ENCODE measurements around the gene EPB41L4A.

Gene EPB41L4A

DNA sequence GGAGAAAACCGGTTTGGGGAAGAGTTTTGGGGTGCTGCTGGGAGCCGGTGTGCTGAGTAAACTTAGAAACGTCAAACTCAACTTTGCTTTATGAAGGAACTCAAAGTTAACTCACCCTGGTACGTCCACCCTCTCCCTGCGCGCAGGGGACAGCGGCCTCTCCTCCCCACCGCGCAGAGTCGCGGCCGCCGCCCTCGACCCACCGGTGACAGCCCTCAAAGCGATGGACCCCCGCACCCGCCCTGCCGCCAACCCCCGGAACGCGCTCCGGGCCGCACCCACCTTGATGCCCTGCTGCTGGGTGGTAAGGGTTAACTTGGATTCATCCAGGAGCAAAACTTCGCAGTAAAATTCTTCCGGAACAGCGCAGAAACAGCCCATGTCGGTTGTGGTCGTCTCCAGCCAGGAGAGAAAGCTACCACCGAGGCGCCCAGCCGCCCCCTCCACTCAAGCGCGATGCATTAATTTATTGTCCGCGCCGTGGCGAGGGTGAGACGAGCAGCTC lies 366 bp downstream of the EPB41L4A start:
- H3K27me3 ChIP-seq (ENCODE audit: low read depth, low read length) = no peaks in the 10 kb centered on the region
- peak overlapping the region; percentile 74 for H3K27ac ChIP-seq (ENCODE audit: low read length)

DNA sequence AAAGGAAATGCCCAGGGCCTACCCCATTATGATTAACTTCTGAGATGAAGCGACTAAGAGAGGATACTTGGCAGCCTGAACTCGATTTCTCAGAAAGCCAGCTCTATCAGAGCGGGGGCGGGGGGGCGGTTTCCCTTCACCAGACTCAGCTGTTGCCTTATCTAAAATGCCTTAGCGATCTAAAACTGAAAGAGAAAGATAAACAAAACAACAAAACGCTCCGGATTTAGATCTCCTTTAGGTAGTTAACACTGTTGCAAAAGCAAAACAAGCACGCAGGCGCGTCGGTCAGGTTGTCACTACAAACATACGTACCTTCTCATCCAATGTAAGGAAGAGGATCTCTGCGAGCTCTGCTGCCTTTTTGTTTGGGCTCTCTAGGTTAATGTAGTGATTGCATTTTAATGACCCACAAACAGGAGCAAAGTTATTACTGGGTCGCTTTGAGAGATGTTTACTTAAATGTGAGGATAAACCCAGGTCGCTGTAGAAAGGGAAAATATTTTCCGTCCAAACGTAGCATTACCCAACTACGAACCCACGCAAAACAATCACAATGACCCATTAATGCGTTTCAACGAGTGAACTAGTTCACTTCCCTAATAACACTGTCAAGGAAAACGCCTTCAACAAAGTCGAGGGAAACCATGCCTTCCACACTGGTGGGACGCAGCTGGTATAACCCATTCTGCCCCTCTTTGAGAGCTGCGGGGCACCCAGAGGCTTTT lies 982 bp downstream of the EPB41L4A start:
- no peaks in the 10 kb centered on the region for H3K9me3 ChIP-seq (ENCODE audit: control insufficient read depth in 1 of 2, low read length in 2 of 2)
- no peaks in the 10 kb centered on the region for H3K36me3 ChIP-seq (ENCODE audit: control insufficient read depth in 1 of 2, insufficient read depth in 2 of 2, low read length in 2 of 2)
- H3K4me1 ChIP-seq (ENCODE audit: control insufficient read depth in 1 of 2, insufficient read depth in 2 of 2, low read length in 2 of 2) = peaks cover 0 to 9% of the 10 kb centered on the region in 2 donors
- no peaks in the 10 kb centered on the region for H3K27me3 ChIP-seq (ENCODE audit: low read depth, low read length)
- peak overlapping the region; percentile 84 to 89 for H3K4me3 ChIP-seq (ENCODE audit: low read depth in 1 of 2, low read length in 2 of 2)
- H3K27ac ChIP-seq (ENCODE audit: low read length) = peak overlapping the region; percentile 74

More for the DNA sequence above, 366 bp downstream of the EPB41L4A start:
- Histone ChIP-seq H3K36me3 (ENCODE audit: control insufficient read depth in 1 of 2, insufficient read depth in 2 of 2, low read length in 2 of 2) (no peaks in the 10 kb centered on the region), H3K4me3 (ENCODE audit: low read depth in 1 of 2, low read length in 2 of 2) (peak overlapping the region; percentile 84 to 89), H3K9me3 (ENCODE audit: control insufficient read depth in 1 of 2, low read length in 2 of 2) (no peaks in the 10 kb centered on the region), H3K4me1 (ENCODE audit: control insufficient read depth in 1 of 2, insufficient read depth in 2 of 2, low read length in 2 of 2) (peaks cover 0 to 9% of the 10 kb centered on the region in 2 donors)

DNA sequence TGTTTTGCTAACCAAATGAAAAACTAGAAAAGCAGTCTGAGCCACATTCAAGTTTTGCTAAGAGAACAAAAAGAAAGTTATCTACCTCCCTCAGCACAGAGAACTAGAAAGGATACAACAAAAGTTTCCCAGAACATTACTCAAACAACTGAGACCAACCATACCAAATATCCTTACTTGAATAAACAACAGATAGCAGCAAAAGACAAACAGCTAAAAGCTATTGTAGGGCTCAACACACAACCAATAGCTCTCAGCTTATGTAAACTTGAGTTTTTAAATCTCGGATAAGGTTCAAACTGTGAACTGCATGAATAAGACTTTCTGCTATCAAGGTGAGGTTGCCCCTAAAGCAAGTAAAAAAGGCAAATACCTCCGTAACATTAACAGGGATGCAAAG lies 3.5 kb downstream of the EPB41L4A start:
- Histone ChIP-seq H3K4me1 (ENCODE audit: control insufficient read depth in 1 of 2, insufficient read depth in 2 of 2, low read length in 2 of 2) (peaks cover 0 to 9% of the 10 kb centered on the region in 2 donors), H3K27me3 (ENCODE audit: low read depth, low read length) (no peaks in the 10 kb centered on the region), H3K27ac (ENCODE audit: low read length) (no peak overlapping the region), H3K36me3 (ENCODE audit: control insufficient read depth in 1 of 2, insufficient read depth in 2 of 2, low read length in 2 of 2) (no peaks in the 10 kb centered on the region), H3K9me3 (ENCODE audit: control insufficient read depth in 1 of 2, low read length in 2 of 2) (no peaks in the 10 kb centered on the region), H3K4me3 (ENCODE audit: low read depth in 1 of 2, low read length in 2 of 2) (no peak overlapping the region)

DNA sequence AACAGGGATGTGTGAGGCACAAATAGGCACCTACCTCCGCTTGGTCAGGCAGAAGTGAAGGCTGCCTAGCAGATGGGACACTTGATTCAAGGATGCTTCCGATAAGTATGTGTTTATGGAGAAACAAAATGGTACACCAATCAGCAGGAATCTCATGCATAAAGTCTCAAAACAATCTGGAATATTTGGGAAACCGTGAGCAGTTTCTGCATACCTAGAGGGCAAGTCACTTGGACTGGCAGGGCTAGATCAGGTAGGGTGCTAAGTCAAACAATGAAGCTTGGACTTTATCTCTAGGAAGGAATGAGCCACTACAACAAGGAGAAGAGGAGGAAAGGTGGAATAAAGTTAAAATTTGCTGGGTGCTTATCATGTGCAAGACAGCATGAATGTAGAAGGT lies 5.5 kb downstream of the EPB41L4A start:
- no peaks in the 10 kb centered on the region for H3K27me3 ChIP-seq (ENCODE audit: low read depth, low read length)
- no peak overlapping the region for H3K27ac ChIP-seq (ENCODE audit: low read length)
- peaks cover 0 to 3% of the 10 kb centered on the region in 2 donors for H3K4me1 ChIP-seq (ENCODE audit: control insufficient read depth in 1 of 2, insufficient read depth in 2 of 2, low read length in 2 of 2)
- no peaks in the 10 kb centered on the region for H3K9me3 ChIP-seq (ENCODE audit: control insufficient read depth in 1 of 2, low read length in 2 of 2)
- no peak overlapping the region for H3K4me3 ChIP-seq (ENCODE audit: low read depth in 1 of 2, low read length in 2 of 2)
- no peaks in the 10 kb centered on the region for H3K36me3 ChIP-seq (ENCODE audit: control insufficient read depth in 1 of 2, insufficient read depth in 2 of 2, low read length in 2 of 2)

DNA sequence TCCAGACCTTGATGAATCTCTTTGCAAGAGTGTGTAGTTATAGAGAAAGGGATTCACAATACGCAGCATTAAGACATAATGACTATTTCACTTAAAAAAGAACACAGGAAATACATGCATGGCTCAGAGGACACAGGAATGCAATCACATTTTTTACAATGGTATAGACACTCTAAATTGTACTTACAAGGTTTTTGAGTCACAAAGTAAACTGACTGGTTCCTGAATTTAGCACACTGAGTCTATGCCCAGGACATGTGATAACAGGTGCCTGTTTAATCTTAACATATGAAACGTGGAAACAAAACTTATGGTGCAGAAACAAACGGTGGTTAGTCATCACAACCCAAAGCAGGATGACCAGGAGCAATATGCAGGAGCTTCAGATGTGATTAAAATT lies 6.7 kb downstream of the EPB41L4A start:
- H3K27me3 ChIP-seq (ENCODE audit: low read depth, low read length) = no peaks in the 10 kb centered on the region
- no peak overlapping the region for H3K4me3 ChIP-seq (ENCODE audit: low read depth in 1 of 2, low read length in 2 of 2)
- H3K27ac ChIP-seq (ENCODE audit: low read length) = no peak overlapping the region
- no peaks in the 10 kb centered on the region for H3K4me1 ChIP-seq (ENCODE audit: control insufficient read depth in 1 of 2, insufficient read depth in 2 of 2, low read length in 2 of 2)
- no peaks in the 10 kb centered on the region for H3K36me3 ChIP-seq (ENCODE audit: control insufficient read depth in 1 of 2, insufficient read depth in 2 of 2, low read length in 2 of 2)
- no peaks in the 10 kb centered on the region for H3K9me3 ChIP-seq (ENCODE audit: control insufficient read depth in 1 of 2, low read length in 2 of 2)

DNA sequence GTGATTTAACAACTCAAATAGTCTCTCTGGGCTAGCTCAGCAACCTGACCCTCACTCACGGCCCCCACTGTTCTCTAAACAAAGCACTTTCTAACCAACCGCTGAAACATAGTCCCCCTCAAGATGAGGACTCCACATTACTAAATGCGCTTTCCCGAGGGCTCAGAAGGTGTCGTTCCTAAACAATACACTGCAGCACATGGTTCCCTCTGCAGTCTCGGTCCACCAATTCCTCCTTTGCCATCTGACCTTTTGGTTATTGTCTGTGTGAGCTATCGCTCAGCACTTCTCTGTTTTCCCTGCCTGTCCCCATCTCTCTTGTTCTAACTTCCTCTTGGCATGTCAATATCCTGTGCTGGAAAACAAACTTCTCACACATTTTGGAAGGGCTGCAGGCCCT lies 7.2 kb downstream of the EPB41L4A start:
- Histone ChIP-seq H3K27me3 (ENCODE audit: low read depth, low read length) (no peaks in the 10 kb centered on the region), H3K4me1 (ENCODE audit: control insufficient read depth in 1 of 2, insufficient read depth in 2 of 2, low read length in 2 of 2) (no peaks in the 10 kb centered on the region), H3K4me3 (ENCODE audit: low read depth in 1 of 2, low read length in 2 of 2) (no peak overlapping the region), H3K36me3 (ENCODE audit: control insufficient read depth in 1 of 2, insufficient read depth in 2 of 2, low read length in 2 of 2) (no peaks in the 10 kb centered on the region), H3K9me3 (ENCODE audit: control insufficient read depth in 1 of 2, low read length in 2 of 2) (no peaks in the 10 kb centered on the region), H3K27ac (ENCODE audit: low read length) (no peak overlapping the region)

DNA sequence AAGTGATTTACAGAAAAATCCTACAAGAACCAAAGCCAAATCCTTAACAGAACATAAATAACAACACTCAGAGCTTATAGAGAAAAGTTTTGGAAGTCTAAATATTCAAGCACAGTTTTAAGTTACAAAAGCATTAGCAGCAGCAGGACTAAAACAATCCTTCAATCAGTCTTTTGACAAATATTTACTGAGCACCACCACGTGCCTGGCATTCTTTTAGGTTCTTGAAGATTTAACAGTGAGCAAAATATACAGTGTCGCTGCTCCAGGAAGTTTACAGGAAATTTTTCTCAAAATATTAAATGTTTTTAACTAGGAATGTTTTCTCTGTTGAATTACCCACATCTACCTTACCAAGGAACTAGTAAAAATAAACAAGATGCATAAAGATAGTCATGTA lies 11.4 kb downstream of the EPB41L4A start:
- H3K4me3 ChIP-seq (ENCODE audit: low read depth in 1 of 2, low read length in 2 of 2) = no peak overlapping the region
- H3K27me3 ChIP-seq (ENCODE audit: low read depth, low read length) = no peaks in the 10 kb centered on the region
- no peaks in the 10 kb centered on the region for H3K4me1 ChIP-seq (ENCODE audit: control insufficient read depth in 1 of 2, insufficient read depth in 2 of 2, low read length in 2 of 2)
- no peak overlapping the region for H3K27ac ChIP-seq (ENCODE audit: low read length)
- no peaks in the 10 kb centered on the region for H3K36me3 ChIP-seq (ENCODE audit: control insufficient read depth in 1 of 2, insufficient read depth in 2 of 2, low read length in 2 of 2)
- H3K9me3 ChIP-seq (ENCODE audit: control insufficient read depth in 1 of 2, low read length in 2 of 2) = no peaks in the 10 kb centered on the region

DNA sequence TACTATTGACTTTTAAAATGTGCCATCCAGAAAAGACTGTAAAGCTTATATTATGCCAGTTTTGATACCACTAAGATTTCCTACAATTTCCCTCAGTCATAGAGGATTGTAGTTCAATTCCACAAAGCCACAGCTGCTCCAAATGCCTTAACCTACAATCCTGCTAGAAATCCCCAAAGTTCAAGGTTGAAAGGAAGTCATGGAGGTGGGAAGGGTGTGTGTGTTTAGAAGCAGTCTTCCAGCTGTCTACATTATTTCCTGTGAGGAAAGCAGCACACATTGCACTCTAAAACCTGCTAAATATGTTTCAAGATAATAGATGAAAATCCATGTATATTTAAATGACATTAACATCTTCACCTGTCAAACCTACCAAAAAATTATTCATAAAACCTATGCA lies 11.8 kb downstream of the EPB41L4A start:
- no peaks in the 10 kb centered on the region for H3K36me3 ChIP-seq (ENCODE audit: control insufficient read depth in 1 of 2, insufficient read depth in 2 of 2, low read length in 2 of 2)
- H3K4me3 ChIP-seq (ENCODE audit: low read depth in 1 of 2, low read length in 2 of 2) = no peak overlapping the region
- no peak overlapping the region for H3K27ac ChIP-seq (ENCODE audit: low read length)
- H3K9me3 ChIP-seq (ENCODE audit: control insufficient read depth in 1 of 2, low read length in 2 of 2) = no peaks in the 10 kb centered on the region
- H3K27me3 ChIP-seq (ENCODE audit: low read depth, low read length) = no peaks in the 10 kb centered on the region
- H3K4me1 ChIP-seq (ENCODE audit: control insufficient read depth in 1 of 2, insufficient read depth in 2 of 2, low read length in 2 of 2) = no peaks in the 10 kb centered on the region

DNA sequence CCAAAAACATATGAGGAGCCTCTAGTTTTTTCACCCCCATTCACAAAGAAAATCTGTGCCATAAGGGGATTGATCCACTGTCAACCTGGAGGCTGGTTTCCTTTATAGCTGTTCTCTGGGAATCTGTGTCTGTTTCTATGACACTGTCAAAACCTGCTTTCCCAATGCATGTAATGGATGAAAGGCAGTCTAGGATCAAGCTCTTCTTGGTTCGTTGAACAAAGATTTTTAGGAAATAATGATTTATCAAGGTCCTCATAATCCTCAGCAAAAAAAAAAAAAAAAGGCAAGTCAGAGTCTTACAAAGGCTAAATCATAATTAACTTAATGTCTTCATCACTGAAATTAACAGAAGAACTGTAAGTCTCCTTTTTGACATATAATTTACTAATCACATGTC lies 16.0 kb downstream of the EPB41L4A start:
- H3K4me3 ChIP-seq (ENCODE audit: low read depth in 1 of 2, low read length in 2 of 2) = no peak overlapping the region
- no peaks in the 10 kb centered on the region for H3K4me1 ChIP-seq (ENCODE audit: control insufficient read depth in 1 of 2, insufficient read depth in 2 of 2, low read length in 2 of 2)
- no peak overlapping the region for H3K27ac ChIP-seq (ENCODE audit: low read length)
- no peaks in the 10 kb centered on the region for H3K36me3 ChIP-seq (ENCODE audit: control insufficient read depth in 1 of 2, insufficient read depth in 2 of 2, low read length in 2 of 2)
- no peaks in the 10 kb centered on the region for H3K27me3 ChIP-seq (ENCODE audit: low read depth, low read length)
- no peaks in the 10 kb centered on the region for H3K9me3 ChIP-seq (ENCODE audit: control insufficient read depth in 1 of 2, low read length in 2 of 2)

DNA sequence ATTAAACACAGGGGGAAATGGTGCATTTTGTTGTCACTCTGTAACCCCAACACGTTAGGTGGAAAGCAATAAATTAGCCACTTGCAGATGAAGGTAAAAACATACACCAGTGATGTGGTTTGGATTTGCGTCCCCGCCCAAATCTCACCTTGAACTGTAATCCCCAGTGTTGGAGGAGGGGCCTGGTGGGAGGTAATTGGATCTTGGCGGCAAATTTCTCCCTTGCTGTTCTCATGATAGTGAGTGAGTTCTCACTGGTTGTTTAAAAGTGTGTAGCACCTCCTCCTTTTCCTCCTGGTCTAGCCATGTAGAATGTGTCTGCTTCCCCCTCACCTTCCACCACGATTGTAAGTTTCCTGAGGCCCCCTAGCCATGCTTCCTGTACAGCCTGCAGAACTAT lies 17.2 kb downstream of the EPB41L4A start:
- Histone ChIP-seq H3K4me3 (ENCODE audit: low read depth in 1 of 2, low read length in 2 of 2) (no peak overlapping the region), H3K27me3 (ENCODE audit: low read depth, low read length) (no peaks in the 10 kb centered on the region), H3K4me1 (ENCODE audit: control insufficient read depth in 1 of 2, insufficient read depth in 2 of 2, low read length in 2 of 2) (no peaks in the 10 kb centered on the region), H3K36me3 (ENCODE audit: control insufficient read depth in 1 of 2, insufficient read depth in 2 of 2, low read length in 2 of 2) (no peaks in the 10 kb centered on the region), H3K9me3 (ENCODE audit: control insufficient read depth in 1 of 2, low read length in 2 of 2) (no peaks in the 10 kb centered on the region), H3K27ac (ENCODE audit: low read length) (no peak overlapping the region)

DNA sequence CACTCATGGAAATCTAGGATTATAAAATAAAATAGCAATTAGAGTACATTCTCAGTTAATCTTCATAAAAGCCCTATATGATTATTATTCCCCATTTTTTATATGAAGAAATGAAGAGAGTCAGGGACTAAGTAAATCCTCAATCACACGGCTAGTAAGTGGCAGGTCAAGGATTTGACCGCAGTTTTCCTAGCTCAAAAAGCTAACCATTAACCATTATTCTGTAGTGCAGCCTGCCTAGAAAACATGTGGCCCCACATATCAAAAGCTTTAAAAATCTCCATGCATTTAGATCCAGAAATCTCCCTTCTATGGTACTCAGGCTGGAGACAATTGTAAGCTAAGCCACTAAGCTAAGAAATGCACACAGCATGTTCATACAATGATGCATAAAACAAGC lies 21.4 kb downstream of the EPB41L4A start:
- Histone ChIP-seq H3K4me3 (ENCODE audit: low read depth in 1 of 2, low read length in 2 of 2) (no peak overlapping the region), H3K27ac (ENCODE audit: low read length) (no peak overlapping the region), H3K9me3 (ENCODE audit: control insufficient read depth in 1 of 2, low read length in 2 of 2) (no peaks in the 10 kb centered on the region), H3K36me3 (ENCODE audit: control insufficient read depth in 1 of 2, insufficient read depth in 2 of 2, low read length in 2 of 2) (no peaks in the 10 kb centered on the region), H3K4me1 (ENCODE audit: control insufficient read depth in 1 of 2, insufficient read depth in 2 of 2, low read length in 2 of 2) (no peaks in the 10 kb centered on the region), H3K27me3 (ENCODE audit: low read depth, low read length) (no peaks in the 10 kb centered on the region)

DNA sequence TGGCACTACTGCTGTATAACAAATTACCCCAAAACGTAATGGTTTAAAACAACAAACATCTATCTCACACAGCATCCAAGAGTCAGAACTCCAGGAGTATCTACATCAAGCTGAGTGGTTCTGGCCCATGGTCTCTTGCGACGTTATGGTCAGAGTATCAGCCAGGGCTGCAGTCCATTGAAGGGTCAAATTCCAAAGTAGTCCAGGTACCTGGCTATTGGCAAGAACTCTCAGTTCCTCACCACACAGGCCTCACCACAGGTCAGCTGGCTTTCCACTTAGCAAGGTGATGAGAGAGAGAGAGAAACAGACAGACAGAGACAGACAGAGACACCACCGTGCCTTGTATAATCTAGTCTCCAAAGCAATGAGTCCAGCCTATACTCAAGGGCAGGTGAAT lies 22.6 kb downstream of the EPB41L4A start:
- Histone ChIP-seq H3K9me3 (ENCODE audit: control insufficient read depth in 1 of 2, low read length in 2 of 2) (no peaks in the 10 kb centered on the region), H3K27me3 (ENCODE audit: low read depth, low read length) (no peaks in the 10 kb centered on the region)

More for the DNA sequence above, 22.6 kb downstream of the EPB41L4A start:
- H3K36me3 ChIP-seq (ENCODE audit: control insufficient read depth in 1 of 2, insufficient read depth in 2 of 2, low read length in 2 of 2) = no peaks in the 10 kb centered on the region
- no peak overlapping the region for H3K4me3 ChIP-seq (ENCODE audit: low read depth in 1 of 2, low read length in 2 of 2)
- H3K27ac ChIP-seq (ENCODE audit: low read length) = no peak overlapping the region
- no peaks in the 10 kb centered on the region for H3K4me1 ChIP-seq (ENCODE audit: control insufficient read depth in 1 of 2, insufficient read depth in 2 of 2, low read length in 2 of 2)

All from muscle layer of duodenum (tissue), 2 donors.